Measurements from ENCODE around the gene PLEK. TPM values are rescaled to one million over a fixed set of nuclear protein-coding genes. Genes with fewer than 3 reads are reported as not detected.

The PLEK gene
- total and polyA plus RNA-seq, 9 of the 15 experiments (the other 6 are each of a cell fraction or from before 2014, with no cell fraction given) = 0.14 to 1.2 (median 0.36) TPM

DNA sequence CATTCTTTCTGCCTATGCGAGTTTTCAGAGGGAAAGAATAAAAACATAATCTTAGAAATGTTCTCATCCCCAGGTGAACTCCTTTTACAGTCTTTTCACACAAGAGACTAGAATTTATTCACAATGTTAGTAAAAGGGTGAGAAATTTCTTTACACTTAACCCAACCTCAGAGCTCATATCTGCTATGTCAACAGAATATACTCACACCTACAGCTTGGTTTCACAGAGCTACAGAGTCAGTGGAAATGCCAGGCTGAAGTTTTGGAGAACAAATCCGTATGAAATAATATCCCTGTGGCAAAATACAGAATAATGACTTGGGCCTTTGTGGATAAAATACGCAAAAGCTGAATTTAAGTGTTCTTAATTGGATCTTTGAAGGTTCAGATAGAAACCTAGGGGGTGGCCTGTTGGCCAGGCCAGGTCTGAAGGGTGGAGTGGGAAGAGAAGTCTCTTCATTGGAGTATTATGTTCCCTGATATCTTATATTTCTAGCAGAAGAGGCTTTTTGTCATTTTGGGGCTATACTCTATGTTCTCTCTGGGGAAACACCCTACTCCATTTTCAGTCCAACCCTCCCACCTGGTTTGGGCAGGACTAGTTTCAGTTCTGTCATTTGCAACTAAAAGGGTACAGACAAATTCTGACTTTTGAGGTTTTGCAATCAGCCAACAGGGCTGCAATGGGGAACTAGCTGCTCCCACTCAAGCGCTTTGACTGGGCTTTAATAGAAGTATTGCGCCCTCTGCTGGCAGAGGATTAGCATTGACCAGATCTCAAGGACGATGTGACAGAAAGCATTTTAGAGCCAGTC lies 76.3 kb downstream of the PLEK start (continued):
- no peak for TF ChIP-seq MBD2 (IDR thresholded peaks at IDR 0.05; ENCODE audit: borderline replicate concordance, low read depth)
- TF ChIP-seq, protein P1, sequence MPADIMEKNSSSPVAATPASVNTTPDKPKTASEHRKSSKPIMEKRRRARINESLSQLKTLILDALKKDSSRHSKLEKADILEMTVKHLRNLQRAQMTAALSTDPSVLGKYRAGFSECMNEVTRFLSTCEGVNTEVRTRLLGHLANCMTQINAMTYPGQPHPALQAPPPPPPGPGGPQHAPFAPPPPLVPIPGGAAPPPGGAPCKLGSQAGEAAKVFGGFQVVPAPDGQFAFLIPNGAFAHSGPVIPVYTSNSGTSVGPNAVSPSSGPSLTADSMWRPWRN (IDR thresholded peaks at IDR 0.05; ENCODE audit: low read depth) = no peak
- TF ChIP-seq, protein P2, sequence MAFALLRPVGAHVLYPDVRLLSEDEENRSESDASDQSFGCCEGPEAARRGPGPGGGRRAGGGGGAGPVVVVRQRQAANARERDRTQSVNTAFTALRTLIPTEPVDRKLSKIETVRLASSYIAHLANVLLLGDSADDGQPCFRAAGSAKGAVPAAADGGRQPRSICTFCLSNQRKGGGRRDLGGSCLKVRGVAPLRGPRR (CRISPR knock-in tag; IDR thresholded peaks at IDR 0.05) = no peak
- TF ChIP-seq, protein P3, sequence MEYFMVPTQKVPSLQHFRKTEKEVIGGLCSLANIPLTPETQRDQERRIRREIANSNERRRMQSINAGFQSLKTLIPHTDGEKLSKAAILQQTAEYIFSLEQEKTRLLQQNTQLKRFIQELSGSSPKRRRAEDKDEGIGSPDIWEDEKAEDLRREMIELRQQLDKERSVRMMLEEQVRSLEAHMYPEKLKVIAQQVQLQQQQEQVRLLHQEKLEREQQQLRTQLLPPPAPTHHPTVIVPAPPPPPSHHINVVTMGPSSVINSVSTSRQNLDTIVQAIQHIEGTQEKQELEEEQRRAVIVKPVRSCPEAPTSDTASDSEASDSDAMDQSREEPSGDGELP (CRISPR knock-in tag; IDR thresholded peaks at IDR 0.05; ENCODE audit: borderline replicate concordance) = no peak
- TF ChIP-seq, protein P4, sequence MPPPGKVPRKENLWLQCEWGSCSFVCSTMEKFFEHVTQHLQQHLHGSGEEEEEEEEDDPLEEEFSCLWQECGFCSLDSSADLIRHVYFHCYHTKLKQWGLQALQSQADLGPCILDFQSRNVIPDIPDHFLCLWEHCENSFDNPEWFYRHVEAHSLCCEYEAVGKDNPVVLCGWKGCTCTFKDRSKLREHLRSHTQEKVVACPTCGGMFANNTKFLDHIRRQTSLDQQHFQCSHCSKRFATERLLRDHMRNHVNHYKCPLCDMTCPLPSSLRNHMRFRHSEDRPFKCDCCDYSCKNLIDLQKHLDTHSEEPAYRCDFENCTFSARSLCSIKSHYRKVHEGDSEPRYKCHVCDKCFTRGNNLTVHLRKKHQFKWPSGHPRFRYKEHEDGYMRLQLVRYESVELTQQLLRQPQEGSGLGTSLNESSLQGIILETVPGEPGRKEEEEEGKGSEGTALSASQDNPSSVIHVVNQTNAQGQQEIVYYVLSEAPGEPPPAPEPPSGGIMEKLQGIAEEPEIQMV (tag; conservative IDR thresholded peaks at IDR 0.05; ENCODE audit: low read depth) = no peak
- TF ChIP-seq, protein P5, sequence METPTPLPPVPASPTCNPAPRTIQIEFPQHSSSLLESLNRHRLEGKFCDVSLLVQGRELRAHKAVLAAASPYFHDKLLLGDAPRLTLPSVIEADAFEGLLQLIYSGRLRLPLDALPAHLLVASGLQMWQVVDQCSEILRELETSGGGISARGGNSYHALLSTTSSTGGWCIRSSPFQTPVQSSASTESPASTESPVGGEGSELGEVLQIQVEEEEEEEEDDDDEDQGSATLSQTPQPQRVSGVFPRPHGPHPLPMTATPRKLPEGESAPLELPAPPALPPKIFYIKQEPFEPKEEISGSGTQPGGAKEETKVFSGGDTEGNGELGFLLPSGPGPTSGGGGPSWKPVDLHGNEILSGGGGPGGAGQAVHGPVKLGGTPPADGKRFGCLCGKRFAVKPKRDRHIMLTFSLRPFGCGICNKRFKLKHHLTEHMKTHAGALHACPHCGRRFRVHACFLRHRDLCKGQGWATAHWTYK (CRISPR knock-in tag; IDR thresholded peaks at IDR 0.05) = no peak
- no peak for TF ChIP-seq TGIF2 (CRISPR knock-in tag; IDR thresholded peaks at IDR 0.05)
- no peak for TF ChIP-seq RBFOX2 (IDR thresholded peaks at IDR 0.05; ENCODE audit: low read depth, low read length)
- TF ChIP-seq, protein P6, sequence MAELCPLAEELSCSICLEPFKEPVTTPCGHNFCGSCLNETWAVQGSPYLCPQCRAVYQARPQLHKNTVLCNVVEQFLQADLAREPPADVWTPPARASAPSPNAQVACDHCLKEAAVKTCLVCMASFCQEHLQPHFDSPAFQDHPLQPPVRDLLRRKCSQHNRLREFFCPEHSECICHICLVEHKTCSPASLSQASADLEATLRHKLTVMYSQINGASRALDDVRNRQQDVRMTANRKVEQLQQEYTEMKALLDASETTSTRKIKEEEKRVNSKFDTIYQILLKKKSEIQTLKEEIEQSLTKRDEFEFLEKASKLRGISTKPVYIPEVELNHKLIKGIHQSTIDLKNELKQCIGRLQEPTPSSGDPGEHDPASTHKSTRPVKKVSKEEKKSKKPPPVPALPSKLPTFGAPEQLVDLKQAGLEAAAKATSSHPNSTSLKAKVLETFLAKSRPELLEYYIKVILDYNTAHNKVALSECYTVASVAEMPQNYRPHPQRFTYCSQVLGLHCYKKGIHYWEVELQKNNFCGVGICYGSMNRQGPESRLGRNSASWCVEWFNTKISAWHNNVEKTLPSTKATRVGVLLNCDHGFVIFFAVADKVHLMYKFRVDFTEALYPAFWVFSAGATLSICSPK (IDR thresholded peaks at IDR 0.05; ENCODE audit: borderline replicate concordance) = no peak
- no peak for TF ChIP-seq TEAD2 (tag; IDR thresholded peaks at IDR 0.05)
- TF ChIP-seq, protein P7, sequence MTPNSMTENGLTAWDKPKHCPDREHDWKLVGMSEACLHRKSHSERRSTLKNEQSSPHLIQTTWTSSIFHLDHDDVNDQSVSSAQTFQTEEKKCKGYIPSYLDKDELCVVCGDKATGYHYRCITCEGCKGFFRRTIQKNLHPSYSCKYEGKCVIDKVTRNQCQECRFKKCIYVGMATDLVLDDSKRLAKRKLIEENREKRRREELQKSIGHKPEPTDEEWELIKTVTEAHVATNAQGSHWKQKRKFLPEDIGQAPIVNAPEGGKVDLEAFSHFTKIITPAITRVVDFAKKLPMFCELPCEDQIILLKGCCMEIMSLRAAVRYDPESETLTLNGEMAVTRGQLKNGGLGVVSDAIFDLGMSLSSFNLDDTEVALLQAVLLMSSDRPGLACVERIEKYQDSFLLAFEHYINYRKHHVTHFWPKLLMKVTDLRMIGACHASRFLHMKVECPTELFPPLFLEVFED (CRISPR knock-in tag; conservative IDR thresholded peaks at IDR 0.05) = no peak
- peak; percentile 41; the same call in 1 of the 2 replicates for TF ChIP-seq CREM (IDR thresholded peaks at IDR 0.05; ENCODE audit: low read depth)
- TF ChIP-seq ZNF175 (CRISPR knock-in tag; IDR thresholded peaks at IDR 0.05; ENCODE audit: low read depth) = no peak
- TF ChIP-seq, protein P8, sequence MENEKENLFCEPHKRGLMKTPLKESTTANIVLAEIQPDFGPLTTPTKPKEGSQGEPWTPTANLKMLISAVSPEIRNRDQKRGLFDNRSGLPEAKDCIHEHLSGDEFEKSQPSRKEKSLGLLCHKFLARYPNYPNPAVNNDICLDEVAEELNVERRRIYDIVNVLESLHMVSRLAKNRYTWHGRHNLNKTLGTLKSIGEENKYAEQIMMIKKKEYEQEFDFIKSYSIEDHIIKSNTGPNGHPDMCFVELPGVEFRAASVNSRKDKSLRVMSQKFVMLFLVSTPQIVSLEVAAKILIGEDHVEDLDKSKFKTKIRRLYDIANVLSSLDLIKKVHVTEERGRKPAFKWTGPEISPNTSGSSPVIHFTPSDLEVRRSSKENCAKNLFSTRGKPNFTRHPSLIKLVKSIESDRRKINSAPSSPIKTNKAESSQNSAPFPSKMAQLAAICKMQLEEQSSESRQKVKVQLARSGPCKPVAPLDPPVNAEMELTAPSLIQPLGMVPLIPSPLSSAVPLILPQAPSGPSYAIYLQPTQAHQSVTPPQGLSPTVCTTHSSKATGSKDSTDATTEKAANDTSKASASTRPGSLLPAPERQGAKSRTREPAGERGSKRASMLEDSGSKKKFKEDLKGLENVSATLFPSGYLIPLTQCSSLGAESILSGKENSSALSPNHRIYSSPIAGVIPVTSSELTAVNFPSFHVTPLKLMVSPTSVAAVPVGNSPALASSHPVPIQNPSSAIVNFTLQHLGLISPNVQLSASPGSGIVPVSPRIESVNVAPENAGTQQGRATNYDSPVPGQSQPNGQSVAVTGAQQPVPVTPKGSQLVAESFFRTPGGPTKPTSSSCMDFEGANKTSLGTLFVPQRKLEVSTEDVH (IDR thresholded peaks at IDR 0.05; ENCODE audit: low read depth, partially characterized antibody) = no peak
- no peak for TF ChIP-seq KHSRP (IDR thresholded peaks at IDR 0.05)
